ENCODE results near the gene CCNG2.

DNA sequence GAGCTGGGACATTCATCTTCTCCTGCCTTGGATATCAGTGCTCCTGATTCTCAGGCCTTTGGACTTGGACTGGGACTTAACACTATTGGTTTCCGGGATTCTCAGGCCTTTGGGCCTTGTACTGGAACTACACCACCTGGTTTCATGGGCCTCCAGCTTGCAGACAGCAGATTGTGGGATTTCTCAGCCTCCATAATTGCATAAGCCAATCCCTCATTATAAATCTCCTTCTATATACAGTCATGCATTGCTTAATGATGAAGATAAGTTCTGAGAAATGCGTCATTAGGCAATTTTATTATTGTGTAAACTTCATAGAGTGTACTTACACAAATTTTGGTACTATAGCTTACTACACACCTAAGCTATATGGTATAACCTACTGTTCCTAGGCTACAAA, 8.9 kb upstream of the CCNG2 start:
- no peak for TF ChIP-seq POLR2A (IDR thresholded peaks at IDR 0.05)
- TF ChIP-seq, protein P1, sequence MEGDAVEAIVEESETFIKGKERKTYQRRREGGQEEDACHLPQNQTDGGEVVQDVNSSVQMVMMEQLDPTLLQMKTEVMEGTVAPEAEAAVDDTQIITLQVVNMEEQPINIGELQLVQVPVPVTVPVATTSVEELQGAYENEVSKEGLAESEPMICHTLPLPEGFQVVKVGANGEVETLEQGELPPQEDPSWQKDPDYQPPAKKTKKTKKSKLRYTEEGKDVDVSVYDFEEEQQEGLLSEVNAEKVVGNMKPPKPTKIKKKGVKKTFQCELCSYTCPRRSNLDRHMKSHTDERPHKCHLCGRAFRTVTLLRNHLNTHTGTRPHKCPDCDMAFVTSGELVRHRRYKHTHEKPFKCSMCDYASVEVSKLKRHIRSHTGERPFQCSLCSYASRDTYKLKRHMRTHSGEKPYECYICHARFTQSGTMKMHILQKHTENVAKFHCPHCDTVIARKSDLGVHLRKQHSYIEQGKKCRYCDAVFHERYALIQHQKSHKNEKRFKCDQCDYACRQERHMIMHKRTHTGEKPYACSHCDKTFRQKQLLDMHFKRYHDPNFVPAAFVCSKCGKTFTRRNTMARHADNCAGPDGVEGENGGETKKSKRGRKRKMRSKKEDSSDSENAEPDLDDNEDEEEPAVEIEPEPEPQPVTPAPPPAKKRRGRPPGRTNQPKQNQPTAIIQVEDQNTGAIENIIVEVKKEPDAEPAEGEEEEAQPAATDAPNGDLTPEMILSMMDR (IDR thresholded peaks at IDR 0.05): no peak
- no peak for TF ChIP-seq EP300 (IDR thresholded peaks at IDR 0.05)

All from tibial nerve (tissue), 4 donors.